HUES48 (cell line): ENCODE results near the gene S1PR4.

Experiments
- H3K27ac ChIP-seq: one replicate; pipeline ENCODE4 v1.7.0; 2013; ENCODE audit warnings: low read depth, low read length, inconsistent platforms
- H3K27me3 ChIP-seq: 2 replicates; pipeline ENCODE4 v1.6.1; 2013; ENCODE audit warnings: mild to moderate bottlenecking, low read length; ENCODE audit not compliant: control insufficient read depth, insufficient read depth
- H3K36me3 ChIP-seq: 2 replicates; pipeline ENCODE4 v1.6.1; 2013; ENCODE audit warnings: low read length; ENCODE audit not compliant: control insufficient read depth, insufficient read depth
- H3K4me1 ChIP-seq: 2 replicates; pipeline ENCODE4 v1.6.1; 2013; ENCODE audit warnings: mild to moderate bottlenecking, low read length; ENCODE audit not compliant: control insufficient read depth, insufficient read depth
- H3K4me3 ChIP-seq: 2 replicates; pipeline ENCODE4 v1.5.1; 2013; ENCODE audit warnings: mild to moderate bottlenecking, low read depth, low read length
- H3K9ac ChIP-seq: 2 replicates; pipeline ENCODE4 v1.6.1; 2013; ENCODE audit warnings: mild to moderate bottlenecking, low read depth, low read length, moderate library complexity
- H3K9me3 ChIP-seq: 2 replicates; pipeline ENCODE4 v1.6.1; 2013; ENCODE audit warnings: low read length; ENCODE audit not compliant: control insufficient read depth, insufficient read depth

The S1PR4 gene

DNA sequence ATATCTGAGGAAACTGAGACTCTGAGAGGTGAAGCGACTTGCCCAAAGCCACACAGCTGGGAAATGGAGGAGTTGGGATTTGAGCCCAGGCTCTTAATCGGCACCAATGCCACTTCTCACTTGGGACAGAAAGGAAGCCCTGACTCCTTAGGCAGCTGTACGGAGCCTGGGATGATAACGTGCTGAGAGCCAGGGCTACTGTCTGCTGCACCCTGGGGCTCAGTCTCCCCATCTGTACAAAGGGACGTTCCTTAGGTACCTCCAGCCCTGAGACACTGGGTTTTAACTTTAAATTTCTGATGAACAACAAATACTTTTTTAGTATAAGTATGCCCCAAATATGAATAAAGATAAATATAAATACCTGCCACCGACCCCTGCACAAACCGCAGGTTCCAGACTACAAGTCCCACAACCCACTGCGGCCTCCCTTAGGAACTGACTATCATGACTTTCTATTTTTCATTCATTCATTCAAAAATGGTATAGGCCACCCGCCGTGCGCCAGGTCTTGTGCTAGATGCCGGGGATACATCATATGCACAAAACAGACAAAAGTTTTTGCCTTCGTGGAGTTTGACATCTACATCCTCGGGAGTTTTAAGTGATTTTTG, 6.4 kb downstream of the S1PR4 start:
- Histone ChIP-seq H3K27ac (peak overlapping the region; percentile 85), H3K9me3 (no peaks in the 10 kb centered on the region), H3K36me3 (peaks cover 9% of the 10 kb centered on the region; the same call in 1 of the 2 replicates), H3K4me3 (peak overlapping the region; percentile 89), H3K4me1 (peaks cover 8% of the 10 kb centered on the region; the same call in 1 of the 2 replicates), H3K9ac (no peak overlapping the region), H3K27me3 (no peaks in the 10 kb centered on the region)

DNA sequence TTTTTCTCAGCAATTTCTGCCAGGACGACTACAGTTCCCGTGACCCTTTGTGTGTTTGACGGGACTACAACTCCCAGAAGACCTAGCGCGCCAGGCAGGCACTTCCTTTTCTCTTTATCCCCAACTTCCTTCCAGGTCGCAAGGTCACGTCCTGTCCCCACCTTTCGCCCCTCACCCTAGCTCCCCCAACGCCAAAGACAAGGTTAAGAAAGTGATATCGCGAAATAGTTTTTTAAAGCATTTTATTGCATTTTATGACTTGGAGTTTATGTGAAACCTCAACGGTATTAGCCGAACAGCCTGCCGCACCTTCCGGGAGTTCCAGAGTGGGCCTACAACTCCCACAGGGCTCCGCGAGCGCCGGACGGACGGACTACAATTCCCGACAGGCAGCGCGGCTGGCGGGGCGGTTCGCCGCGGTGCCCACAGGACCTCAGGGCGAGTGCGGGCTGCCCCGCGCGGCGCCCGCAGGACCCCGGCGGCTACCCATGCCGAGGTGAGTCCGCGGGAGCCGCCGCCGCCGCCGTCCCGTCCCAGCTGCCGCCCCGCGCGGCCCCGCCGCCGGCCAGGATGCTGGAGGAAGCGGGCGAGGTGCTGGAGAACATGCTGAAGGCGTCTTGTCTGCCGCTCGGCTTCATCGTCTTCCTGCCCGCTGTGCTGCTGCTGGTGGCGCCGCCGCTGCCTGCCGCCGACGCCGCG, 7.0 kb downstream of the S1PR4 start, which contains the start of gene NCLN:
NCLN (plus strand) TSS at position 470 of the 699 bp plus-strand sequence; CDS start at position 571, 101 bp downstream.
- Histone ChIP-seq H3K9ac (peak within 1 kb of the TSS; percentile 75), H3K27me3 (no peaks in the 10 kb centered on the region), H3K4me3 (peak within 1 kb of the TSS; percentile 89), H3K4me1 (peaks cover 8% of the 10 kb centered on the region; the same call in 1 of the 2 replicates), H3K27ac (peak within 1 kb of the TSS; percentile 85), H3K36me3 (peaks cover 9% of the 10 kb centered on the region; the same call in 1 of the 2 replicates), H3K9me3 (no peaks in the 10 kb centered on the region)

DNA sequence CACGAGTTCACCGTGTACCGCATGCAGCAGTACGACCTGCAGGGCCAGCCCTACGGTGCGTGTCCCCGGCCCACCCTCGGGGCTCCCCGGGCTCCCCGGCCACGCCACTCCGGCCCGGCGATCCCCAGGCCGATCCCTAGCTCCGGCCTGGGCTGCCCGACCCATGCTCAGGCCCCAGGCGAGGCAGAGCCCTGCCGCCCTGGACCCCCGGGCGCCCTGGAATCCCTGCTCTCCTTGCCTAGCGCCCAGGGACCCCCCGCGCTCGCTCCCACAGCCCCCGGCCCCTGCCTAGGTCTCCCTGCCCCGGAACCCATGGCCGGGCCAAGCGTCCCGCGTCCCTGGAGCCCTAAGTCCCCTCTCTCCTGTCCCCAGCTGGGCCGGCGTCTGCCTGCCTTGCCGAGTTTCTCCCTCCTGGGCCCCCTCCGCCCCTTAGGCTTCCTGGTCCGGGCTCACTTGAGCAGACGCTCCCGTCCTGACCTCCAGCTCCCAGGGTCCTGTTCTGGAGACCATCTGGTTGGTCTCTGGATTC, 7.7 kb downstream of the S1PR4 start:
- H3K9ac ChIP-seq: peak overlapping the region; percentile 62
- peaks cover 9% of the 10 kb centered on the region; the same call in 1 of the 2 replicates for H3K36me3 ChIP-seq
- no peaks in the 10 kb centered on the region for H3K9me3 ChIP-seq
- H3K27me3 ChIP-seq: no peaks in the 10 kb centered on the region
- H3K4me1 ChIP-seq: peaks cover 8% of the 10 kb centered on the region; the same call in 1 of the 2 replicates
- H3K4me3 ChIP-seq: peak overlapping the region; percentile 89
- H3K27ac ChIP-seq: peak overlapping the region; percentile 46

DNA sequence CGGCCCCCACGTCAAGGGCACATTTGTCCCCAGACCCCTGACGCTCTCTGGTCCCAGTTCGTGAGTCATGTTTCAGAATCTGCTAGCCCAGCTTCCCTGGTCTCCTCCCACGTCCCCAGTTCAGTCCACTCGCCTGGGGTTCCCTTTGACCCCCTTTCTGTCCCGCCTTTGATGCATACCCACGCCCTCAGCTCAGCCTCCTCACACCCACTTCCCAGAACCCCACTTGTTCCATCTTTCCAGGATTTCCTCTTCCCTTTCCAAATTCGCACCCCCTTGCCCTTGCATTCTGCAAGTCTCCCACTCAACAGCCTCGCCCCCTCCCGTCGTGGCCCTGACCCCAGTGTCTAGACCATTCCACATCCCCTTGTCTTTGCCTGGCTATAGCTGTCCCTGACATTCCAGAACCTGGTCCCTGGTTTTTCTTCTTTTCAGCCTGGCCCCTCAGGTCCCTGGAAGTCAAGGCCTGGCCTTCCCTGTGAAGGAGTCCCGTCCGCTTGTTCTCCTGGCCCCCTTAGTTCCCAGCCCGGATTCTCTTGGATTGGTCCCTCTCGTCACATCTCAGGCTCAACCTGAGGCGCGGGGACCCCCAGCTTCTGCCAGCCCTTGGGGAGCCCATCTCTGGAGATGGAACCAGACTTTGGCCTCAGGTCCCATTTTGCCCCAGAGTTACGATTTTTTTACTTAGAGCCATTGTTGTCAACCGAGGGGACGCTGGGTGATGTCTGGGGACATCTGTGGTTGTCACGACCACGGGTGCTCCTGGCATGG, 8.5 kb downstream of the S1PR4 start:
- Histone ChIP-seq H3K27ac (no peak overlapping the region), H3K9me3 (no peaks in the 10 kb centered on the region), H3K9ac (no peak overlapping the region), H3K4me1 (peaks cover 8% of the 10 kb centered on the region; the same call in 1 of the 2 replicates), H3K4me3 (peak overlapping the region; percentile 89), H3K27me3 (no peaks in the 10 kb centered on the region), H3K36me3 (peaks cover 9% of the 10 kb centered on the region; the same call in 1 of the 2 replicates)

DNA sequence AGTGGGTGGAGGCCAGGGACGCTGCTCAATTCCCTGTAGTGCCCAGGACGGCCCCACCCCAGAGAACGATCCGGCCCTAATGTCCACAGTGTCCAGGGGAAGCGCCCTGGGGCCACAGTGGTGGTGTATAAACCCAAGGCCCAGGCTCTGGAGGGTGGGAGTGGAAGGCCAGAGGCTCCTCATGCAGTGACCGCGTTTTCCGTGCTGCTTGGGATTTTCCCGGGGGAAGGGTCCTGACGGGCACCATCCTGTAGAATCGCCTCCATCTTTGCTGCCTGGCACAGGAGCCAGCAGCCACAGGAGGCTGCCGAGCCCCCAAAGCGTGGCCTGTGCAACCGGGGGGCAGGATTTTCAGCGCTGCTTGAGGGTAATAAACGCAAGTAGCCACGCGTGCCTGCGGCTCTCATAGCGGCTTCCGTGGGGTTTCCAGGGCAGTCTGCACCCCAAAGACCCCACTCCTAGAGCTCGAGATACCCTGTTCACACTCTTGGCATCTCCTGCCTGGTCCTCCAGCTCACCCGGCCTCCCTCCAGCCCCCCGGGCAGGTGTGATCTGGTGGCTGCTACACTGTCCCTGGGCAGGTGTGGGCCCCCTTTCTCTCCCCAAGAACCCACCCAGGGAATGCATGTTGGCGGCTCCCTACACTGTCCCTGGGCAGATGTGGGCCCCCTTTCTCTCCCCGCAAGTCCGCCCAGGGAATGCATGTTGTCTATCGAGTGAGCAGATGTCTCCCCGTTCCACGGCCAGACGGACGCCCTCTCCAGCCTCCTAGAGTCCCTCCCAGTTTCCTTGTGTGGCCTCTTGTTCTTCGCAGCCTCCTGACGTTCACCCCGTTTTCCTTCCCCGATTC, 9.3 kb downstream of the S1PR4 start:
- Histone ChIP-seq H3K27ac (no peak overlapping the region), H3K36me3 (peaks cover 9% of the 10 kb centered on the region; the same call in 1 of the 2 replicates), H3K9me3 (no peaks in the 10 kb centered on the region), H3K9ac (no peak overlapping the region), H3K4me1 (peaks cover 8% of the 10 kb centered on the region; the same call in 1 of the 2 replicates), H3K27me3 (no peaks in the 10 kb centered on the region), H3K4me3 (no peak overlapping the region)

DNA sequence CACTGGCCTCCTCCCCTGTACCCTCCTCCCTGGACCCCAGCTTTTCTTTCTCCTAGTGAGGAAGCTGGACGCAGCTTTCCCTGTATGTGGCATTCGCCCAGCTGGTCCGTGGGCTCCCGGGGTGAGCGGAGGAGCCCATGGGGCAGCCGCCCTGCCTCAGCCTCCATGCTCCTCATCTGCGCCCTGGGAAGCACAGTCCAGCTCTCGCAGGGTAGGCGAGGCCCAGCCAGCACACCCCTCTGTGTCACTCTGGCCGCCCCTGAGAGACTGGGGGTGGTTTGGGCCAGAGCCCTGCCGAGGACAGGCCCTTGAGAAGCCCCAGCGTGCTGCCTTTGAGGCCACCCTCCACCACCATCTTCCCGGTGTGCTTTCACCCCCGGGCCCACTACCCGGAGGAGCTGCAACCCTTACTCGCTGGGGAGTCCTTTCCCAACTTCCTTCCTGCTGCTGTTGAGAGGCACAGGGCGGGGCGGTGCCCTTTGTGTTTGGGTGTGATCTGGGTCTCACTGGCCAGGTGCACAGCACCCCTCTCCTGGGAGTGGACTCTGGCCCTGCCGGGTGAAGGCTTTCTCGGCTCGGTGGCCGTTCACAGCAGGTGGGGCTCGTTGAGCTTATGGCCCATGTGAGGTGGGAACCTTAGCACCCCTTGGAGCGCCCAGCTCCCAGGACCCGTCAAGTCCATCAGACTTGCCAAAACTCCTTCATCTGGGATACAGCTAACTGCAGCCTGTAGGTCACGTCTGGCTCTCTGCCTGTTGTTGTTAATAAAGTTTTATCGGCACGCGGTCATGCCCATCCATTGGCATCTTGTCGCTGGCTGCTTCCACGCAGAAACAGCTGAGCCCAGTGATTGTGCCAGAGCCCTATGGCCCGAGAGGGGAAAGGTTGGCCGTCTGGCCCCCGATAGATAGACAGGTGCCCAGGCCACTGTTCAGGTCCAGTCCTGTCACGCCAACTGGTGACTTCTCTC, 10.3 kb downstream of the S1PR4 start:
- no peaks in the 10 kb centered on the region for H3K27me3 ChIP-seq
- peaks cover 8% of the 10 kb centered on the region; the same call in 1 of the 2 replicates for H3K4me1 ChIP-seq
- no peak overlapping the region for H3K9ac ChIP-seq
- no peak overlapping the region for H3K27ac ChIP-seq
- no peaks in the 10 kb centered on the region for H3K9me3 ChIP-seq
- peaks cover 9% of the 10 kb centered on the region for H3K36me3 ChIP-seq
- no peak overlapping the region for H3K4me3 ChIP-seq

DNA sequence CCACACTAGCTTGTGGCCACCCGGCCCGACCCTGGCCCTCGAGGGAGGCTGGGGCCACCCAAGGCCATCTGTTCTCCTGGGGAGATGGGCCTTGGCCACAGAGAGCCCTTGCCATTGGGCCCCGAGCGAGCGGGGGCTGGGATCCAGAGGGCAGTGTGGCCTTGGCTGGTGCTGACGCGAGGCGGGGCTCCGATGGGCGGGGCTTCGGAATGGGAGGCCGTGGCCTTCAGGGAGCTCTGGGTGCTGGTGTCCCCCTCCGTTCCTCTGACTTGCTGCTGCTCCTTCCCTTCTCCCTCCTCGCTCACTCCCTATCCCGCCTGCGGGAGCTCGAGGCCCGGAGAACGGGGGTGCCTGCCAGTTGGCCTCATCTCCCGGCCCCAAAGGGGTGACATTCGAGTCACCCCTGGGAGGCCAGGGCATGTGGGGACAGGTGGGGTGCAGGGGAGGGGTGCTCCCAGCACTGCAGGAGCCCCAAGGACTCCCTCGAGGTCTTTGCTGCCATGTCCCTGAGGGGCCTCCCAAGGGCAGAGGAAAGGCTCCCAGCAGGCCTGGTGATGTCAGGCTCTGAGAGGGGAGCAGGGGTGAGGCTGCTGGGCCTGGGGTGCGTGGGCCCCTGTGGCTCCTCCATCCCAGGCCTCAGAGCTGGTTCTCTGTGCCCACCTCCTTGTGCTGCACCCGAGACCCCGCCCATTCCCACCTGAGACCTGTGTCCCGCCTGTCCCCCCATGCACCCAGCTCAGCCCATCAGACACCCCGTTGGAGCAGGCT, 11.3 kb downstream of the S1PR4 start:
- H3K27ac ChIP-seq: no peak overlapping the region
- peaks cover 13% of the 10 kb centered on the region for H3K36me3 ChIP-seq
- no peak overlapping the region for H3K9ac ChIP-seq
- no peaks in the 10 kb centered on the region for H3K27me3 ChIP-seq
- H3K9me3 ChIP-seq: no peaks in the 10 kb centered on the region
- H3K4me3 ChIP-seq: no peak overlapping the region
- H3K4me1 ChIP-seq: peaks cover 8% of the 10 kb centered on the region; the same call in 1 of the 2 replicates

DNA sequence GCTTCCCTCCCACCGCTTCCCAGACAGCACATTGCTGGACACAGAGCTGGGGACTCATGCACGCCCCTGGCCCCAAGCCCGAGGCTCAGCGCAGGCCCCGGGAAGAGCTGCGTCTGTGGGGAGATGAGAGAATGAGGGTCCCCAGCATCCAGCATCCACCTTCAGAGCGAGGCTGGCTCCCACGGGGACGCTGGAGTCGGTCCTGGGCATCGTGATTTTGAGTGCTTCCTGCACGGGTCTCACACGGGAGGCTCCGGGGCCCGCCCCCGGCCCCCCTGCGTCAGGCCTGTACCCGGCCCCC, 11.9 kb downstream of the S1PR4 start:
- Histone ChIP-seq H3K9me3 (no peaks in the 10 kb centered on the region), H3K27me3 (no peaks in the 10 kb centered on the region), H3K27ac (no peak overlapping the region), H3K9ac (no peak overlapping the region), H3K4me1 (peaks cover 8% of the 10 kb centered on the region; the same call in 1 of the 2 replicates), H3K36me3 (peaks cover 13% of the 10 kb centered on the region), H3K4me3 (no peak overlapping the region)
